Measurements from ENCODE around the gene SEC14L5. TPM values are rescaled to one million over a fixed set of nuclear protein-coding genes. Genes with fewer than 3 reads are reported as not detected.

The SEC14L5 gene
- total RNA-seq, 2 donors from 2014 or later: 0.74 to 0.77 TPM

- Histone ChIP-seq H3K9me3 (no peaks in the 10 kb centered on the region), H3K4me1 (replicated peaks) (no peaks in the 10 kb centered on the region), H3K4me3 (no peak overlapping the region), H3K27me3 (replicated peaks; ENCODE audit: insufficient read depth) (no peaks in the 10 kb centered on the region), H3K36me3 (no peaks in the 10 kb centered on the region), H3K27ac (no peak overlapping the region)
- TF ChIP-seq CTCF (IDR thresholded peaks at IDR 0.05) (no peak), POLR2AphosphoS5 (IDR thresholded peaks at IDR 0.05) (no peak), POLR2A (IDR thresholded peaks at IDR 0.05) (no peak)
- intact Hi-C loops (cut with DNase I): no loop called here
- WGBS: 94% methylated on average over 5 of the region's 5 CpGs
- no peak for DNase-seq (ENCODE audit: low spot score)
Observed at GRCh38 chr16:5017678-5017969, 59.5 kb downstream of the SEC14L5 start.

- 25% methylated on average over 9 of the region's 9 CpGs for WGBS
- Histone ChIP-seq H3K4me1 (replicated peaks) (no peaks in the 10 kb centered on the region), H3K27me3 (replicated peaks; ENCODE audit: insufficient read depth) (no peaks in the 10 kb centered on the region), H3K36me3 (no peaks in the 10 kb centered on the region), H3K4me3 (no peak overlapping the region), H3K27ac (no peak overlapping the region), H3K9me3 (no peaks in the 10 kb centered on the region)
- no peak for DNase-seq (ENCODE audit: low spot score)
- intact Hi-C loops (cut with DNase I): no loop called here
- TF ChIP-seq CTCF (IDR thresholded peaks at IDR 0.05) (no peak), POLR2AphosphoS5 (IDR thresholded peaks at IDR 0.05) (no peak), POLR2A (IDR thresholded peaks at IDR 0.05) (no peak)
Observed at GRCh38 chr16:5018793-5019192, 60.7 kb downstream of the SEC14L5 start.

- no peak overlapping the region for H3K27ac ChIP-seq
- H3K36me3 ChIP-seq: no peaks in the 10 kb centered on the region
Observed at GRCh38 chr16:5019775-5020174, 61.6 kb downstream of the SEC14L5 start.

GRCh38 chr16:5020551-5020950 is 62.4 kb downstream of the SEC14L5 start:
- intact Hi-C loops (cut with DNase I): no loop called here
- no peak overlapping the region for H3K4me3 ChIP-seq

More at GRCh38 chr16:5019775-5020174, 61.6 kb downstream of the SEC14L5 start:
- WGBS: 87% methylated on average over 6 of the region's 6 CpGs
- intact Hi-C loops (cut with DNase I): no loop called here
- no peak for DNase-seq (ENCODE audit: low spot score)
- Histone ChIP-seq H3K9me3 (no peaks in the 10 kb centered on the region), H3K4me1 (replicated peaks) (no peaks in the 10 kb centered on the region), H3K27me3 (replicated peaks; ENCODE audit: insufficient read depth) (no peaks in the 10 kb centered on the region), H3K4me3 (no peak overlapping the region)
- TF ChIP-seq POLR2A (IDR thresholded peaks at IDR 0.05): no peak
- no peak for TF ChIP-seq CTCF (IDR thresholded peaks at IDR 0.05)
- TF ChIP-seq POLR2AphosphoS5 (IDR thresholded peaks at IDR 0.05): no peak

More at GRCh38 chr16:5020551-5020950, 62.4 kb downstream of the SEC14L5 start:
- no peaks in the 10 kb centered on the region for H3K9me3 ChIP-seq
- H3K36me3 ChIP-seq: no peaks in the 10 kb centered on the region
- DNase-seq (ENCODE audit: low spot score): no peak
- 74% methylated on average over 15 of the region's 15 CpGs for WGBS
- no peak overlapping the region for H3K27ac ChIP-seq
- TF ChIP-seq CTCF (IDR thresholded peaks at IDR 0.05) (no peak), POLR2AphosphoS5 (IDR thresholded peaks at IDR 0.05) (no peak), POLR2A (IDR thresholded peaks at IDR 0.05) (no peak)
- H3K4me1 ChIP-seq (replicated peaks): no peaks in the 10 kb centered on the region
- no peaks in the 10 kb centered on the region for H3K27me3 ChIP-seq (replicated peaks; ENCODE audit: insufficient read depth)

All from prostate gland (tissue), 2 donors.